GM12878 (cell line): ENCODE data around the gene TBC1D1. TPM values are rescaled to one million over a fixed set of nuclear protein-coding genes. Genes with fewer than 3 reads are reported as not detected.

Source experiments
- ATAC-seq: fragments of 200-7000 bp; cut with Tn5 transposase; 3 replicates; pipeline ENCODE4 v1.9.1; 2020; ENCODE audit warnings: mild to moderate bottlenecking, moderate library complexity
- BruUV-seq: library from RNA; stranded (reverse); fragments of 400-500 nt; replicated peaks from 2 replicates; lab custom pipeline; 2021; lab: Mats Ljungman, UMichigan
- CTCF ChIA-PET: fragments of 300-600 bp; sonication (Branson Sonifier 250); formaldehyde crosslinking; extraction: SDS; loops from one replicate; lab custom pipeline; 2021; ENCODE audit warnings: inconsistent platforms; lab: Yijun Ruan, JAX
- POLR2A ChIA-PET: fragments of 350-600 bp; formaldehyde crosslinking; extraction: SDS; loops from one replicate; lab custom pipeline; 2021; ENCODE audit warnings: inconsistent platforms; lab: Charles Lee
- RAD21 ChIA-PET: fragments of 300-600 bp; sonication (Branson Sonifier 250); formaldehyde crosslinking; loops from one replicate; lab custom pipeline; 2023; ENCODE audit warnings: antibody characterized with exemption; ENCODE audit not compliant: unreplicated experiment; lab: Charles Lee
- SMC1A ChIA-PET: fragments of 300-600 bp; sonication (Branson Sonifier 250); formaldehyde crosslinking; loops from one replicate; lab custom pipeline; 2023; ENCODE audit not compliant: unreplicated experiment, uncharacterized antibody; lab: Charles Lee
- DNase-seq: peaks from one replicate; pipeline ENCODE4 v3.0.0-alpha.2; 2011; ENCODE audit warnings: low read depth, low spot score
- FAIRE-seq: peaks from 3 replicates; lab custom pipeline; 2011; peaks lifted over from hg19 to GRCh38; lab: Jason Lieb, UNC
- H2AFZ ChIP-seq: 2 replicates; pipeline ENCODE4 v1.6.0; 2011; ENCODE audit warnings: low read depth, low read length, control low read depth; ENCODE audit not compliant: control insufficient read depth
- H3K27ac ChIP-seq: 2 replicates; pipeline ENCODE4 v1.5.1; 2011; ENCODE audit warnings: control low read depth; ENCODE audit not compliant: control insufficient read depth, insufficient read depth
- H3K27me3 ChIP-seq, 2 experiments: replicated peaks in 1 of 2; 2 replicates each; pipeline versions ENCODE4 v1.6.0 to v1.6.1; 2011; ENCODE audit warnings: low read length in 1 of 2; ENCODE audit not compliant: control insufficient read depth in 2 of 2, insufficient read depth in 2 of 2
- H3K36me3 ChIP-seq, 2 experiments: 2 replicates each; pipeline ENCODE4 v1.5.1; 2011; ENCODE audit warnings: low read length in 1 of 2; ENCODE audit not compliant: control insufficient read depth in 2 of 2, insufficient read depth in 2 of 2
- H3K4me1 ChIP-seq: 2 replicates; pipeline ENCODE4 v1.6.1; 2011; ENCODE audit warnings: mild to moderate bottlenecking, low read length, moderate library complexity, mixed read lengths; ENCODE audit not compliant: control insufficient read depth, insufficient read depth
- H3K4me2 ChIP-seq: 2 replicates; pipeline ENCODE4 v1.6.0; 2011; ENCODE audit warnings: control low read depth; ENCODE audit not compliant: control insufficient read depth, insufficient read depth
- H3K4me3 ChIP-seq: fragments of 200-600 bp; sonication (generic); 2 replicates; pipeline ENCODE4 v1.5.1; 2016
- H3K79me2 ChIP-seq: 2 replicates; pipeline ENCODE4 v1.6.0; 2011; ENCODE audit warnings: low read length; ENCODE audit not compliant: control insufficient read depth, insufficient read depth
- H3K9ac ChIP-seq: 2 replicates; pipeline ENCODE4 v1.8.0; 2011; ENCODE audit warnings: low read length, control low read depth, mixed read lengths; ENCODE audit not compliant: control insufficient read depth, insufficient read depth
- H3K9me3 ChIP-seq: replicated peaks from 3 replicates; pipeline ENCODE4 v1.5.1; 2011; ENCODE audit warnings: mild to moderate bottlenecking, low read length; ENCODE audit not compliant: control insufficient read depth, insufficient read depth
- H4K20me1 ChIP-seq: 2 replicates; pipeline ENCODE4 v1.6.0; 2011; ENCODE audit not compliant: control insufficient read depth, insufficient read depth
- CHD2 ChIP-seq: IDR thresholded peaks from 2 replicates; pipeline ENCODE4 v1.6.1; 2011; ENCODE audit warnings: low read depth, low read length, improper control_type of control experiment, borderline replicate concordance
- ESRRA ChIP-seq: IDR thresholded peaks from 2 replicates; pipeline ENCODE4 v1.6.1; 2012; ENCODE audit warnings: mild to moderate bottlenecking, low read length, improper control_type of control experiment
- HDGF ChIP-seq: fragments of 450-650 bp; IDR thresholded peaks from 2 replicates; pipeline ENCODE4 v1.6.1; 2016; ENCODE audit warnings: antibody characterized with exemption
- MTA2 ChIP-seq: fragments of 450-650 bp; IDR thresholded peaks from 2 replicates; pipeline ENCODE4 v1.6.1; 2016; ENCODE audit warnings: low read depth, mild to moderate bottlenecking, moderate library complexity
- NBN ChIP-seq: fragments of 450-650 bp; IDR thresholded peaks from 2 replicates; pipeline ENCODE4 v1.6.1; 2016
- POLR2AphosphoS5 ChIP-seq: IDR thresholded peaks from 2 replicates; pipeline ENCODE4 v1.6.1; 2011; ENCODE audit warnings: mild to moderate bottlenecking, low read length, inconsistent platforms
- RAD51 ChIP-seq: fragments of 450-650 bp; IDR thresholded peaks from 2 replicates; pipeline ENCODE4 v1.6.1; 2016; ENCODE audit warnings: moderate library complexity, mild to moderate bottlenecking, inconsistent platforms
- RB1 ChIP-seq: fragments of 450-650 bp; formaldehyde crosslinking; IDR thresholded peaks from 2 replicates; pipeline ENCODE4 v1.6.1; 2017; ENCODE audit warnings: mild to moderate bottlenecking, borderline replicate concordance
- SMARCA5 ChIP-seq: fragments of 450-650 bp; IDR thresholded peaks from 2 replicates; pipeline ENCODE4 v1.6.1; 2017; ENCODE audit warnings: mild to moderate bottlenecking
- SRF ChIP-seq, 2 experiments: IDR thresholded peaks; 2 replicates each; pipeline ENCODE4 v1.6.1; 2011; ENCODE audit warnings: low read depth in 2 of 2, low read length in 2 of 2, mild to moderate bottlenecking in 1 of 2, moderate library complexity in 1 of 2
- SUZ12 ChIP-seq: fragments of 200-600 bp; sonication (generic); IDR thresholded peaks from one replicate; pipeline ENCODE4 v1.6.1; 2018; ENCODE audit warnings: antibody characterized with exemption, mild to moderate bottlenecking; ENCODE audit not compliant: unreplicated experiment
- ZBED1 ChIP-seq: IDR thresholded peaks from 2 replicates; pipeline ENCODE4 v1.6.1; 2016; ENCODE audit warnings: borderline replicate concordance
- ZZZ3 ChIP-seq: IDR thresholded peaks from 2 replicates; pipeline ENCODE4 v1.6.1; 2011; ENCODE audit warnings: low read depth; ENCODE audit not compliant: control insufficient read depth, insufficient read length
- WGBS: methylation state at CpG from one replicate; pipeline ENCODE4 v1.1.6; 2016; ENCODE audit warnings: low lambda C conversion rate; ENCODE audit not compliant: insufficient replicate concordance, insufficient coverage; ENCODE audit errors: missing lambda C conversion rate; 5-methylcytosine and 5-hydroxymethylcytosine counted together
- in situ Hi-C: fragments of 300-500 bp; cut with MboI; formaldehyde crosslinking; loops from 9 replicates; pipeline ENCODE4 v1.14.3; 2018; ENCODE audit warnings: mixed read lengths
- intact Hi-C: fragments of 100-400 bp; cut with micrococcal nuclease; formaldehyde crosslinking; loops from one replicate; pipeline ENCODE4 v1.14.2; 2022; ENCODE audit not compliant: unreplicated experiment
- polyA plus RNA-seq, 11 experiments: library from polyadenylated mRNA; depleted of rRNA in 4 of 11; unstranded in 6 of 11; stranded (reverse) in 5 of 11; fragments of >200 nt; fragmentation: Nextera tagmentation in 4 of 11; fragmentation: Illumina TruSeq in 1 of 11; extraction: Ambion mirVana in 4 of 11; extraction: Trizol in 1 of 11; gene quantifications; 1 replicate in 1 of 11; 2 replicates in 10 of 11; pipeline versions ENCODE4 v1.2.1 to v1.2.3, GENCODE V29; 2011 to 2016; ENCODE audit warnings: inconsistent platforms in 2 of 11, missing spikeins in 2 of 11, low read depth in 1 of 11
- total RNA-seq, 4 experiments: library from RNA; depleted of rRNA in 3 of 4; stranded (reverse); fragments of >200 nt in 3 of 4; fragmentation: Illumina TruSeq in 1 of 4; extraction: Trizol in 1 of 4; gene quantifications; 2 replicates each; pipeline versions ENCODE4 v1.2.1 to v1.2.3, GENCODE V29; 2013 to 2021
- TF ChIP-seq, protein P1 (sequence below): fragments of 450-650 bp; IDR thresholded peaks from 2 replicates; pipeline ENCODE4 v1.6.1; 2016; ENCODE audit warnings: mild to moderate bottlenecking

Gene TBC1D1
- total and polyA plus RNA-seq, 10 of the 15 experiments (the other 5 are each of a cell fraction or from before 2014, with no cell fraction given), result 5.3 to 102 (median 57.8) TPM

DNA sequence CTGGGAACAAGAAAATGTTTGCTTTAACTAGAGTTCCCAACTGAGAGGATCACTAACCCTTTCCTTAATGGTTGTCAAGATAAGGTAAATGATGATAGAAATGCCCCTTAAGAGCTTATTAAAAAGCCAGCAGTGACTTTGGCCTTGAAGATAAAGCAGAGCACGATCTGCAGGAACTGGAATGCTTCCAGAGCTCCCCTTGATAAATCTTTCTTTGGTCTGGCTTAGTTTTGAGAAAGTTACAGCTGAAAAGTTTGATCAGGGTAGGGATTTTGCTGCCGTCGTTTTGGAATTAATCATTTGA is 133.3 kb downstream of the TBC1D1 start:
- H3K27me3 ChIP-seq, result no peaks in the 10 kb centered on the region
- SMC1A ChIA-PET, result interaction anchor here (0.8 kb wide), 1 partner anchor 14 kb away, joined by 3 read pairs; no protein-coding TSS in a partner anchor
- no peak for TF ChIP-seq HDGF
- no peak for TF ChIP-seq CHD2
- TF ChIP-seq RB1, result no peak
- no peak for TF ChIP-seq POLR2AphosphoS5
- no peak for TF ChIP-seq MTA2
- no peak for TF ChIP-seq ZBED1
- no peak for TF ChIP-seq SUZ12
- no peak for TF ChIP-seq SRF (IDR thresholded peaks at IDR 0.05; ENCODE audit: low read depth in 2 of 2, low read length in 2 of 2)
- TF ChIP-seq, protein P1, sequence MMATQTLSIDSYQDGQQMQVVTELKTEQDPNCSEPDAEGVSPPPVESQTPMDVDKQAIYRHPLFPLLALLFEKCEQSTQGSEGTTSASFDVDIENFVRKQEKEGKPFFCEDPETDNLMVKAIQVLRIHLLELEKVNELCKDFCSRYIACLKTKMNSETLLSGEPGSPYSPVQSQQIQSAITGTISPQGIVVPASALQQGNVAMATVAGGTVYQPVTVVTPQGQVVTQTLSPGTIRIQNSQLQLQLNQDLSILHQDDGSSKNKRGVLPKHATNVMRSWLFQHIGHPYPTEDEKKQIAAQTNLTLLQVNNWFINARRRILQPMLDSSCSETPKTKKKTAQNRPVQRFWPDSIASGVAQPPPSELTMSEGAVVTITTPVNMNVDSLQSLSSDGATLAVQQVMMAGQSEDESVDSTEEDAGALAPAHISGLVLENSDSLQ, result no peak
- TF ChIP-seq ZZZ3, result no peak
- no peak for TF ChIP-seq RAD51
- TF ChIP-seq ESRRA, result no peak
- no peak for TF ChIP-seq SMARCA5
- TF ChIP-seq NBN, result no peak
- H3K27ac ChIP-seq, result no peak overlapping the region
- DNase-seq, result no peak
- intact Hi-C loops (no loop called here), in situ Hi-C loops (no loop called here)
- H2AFZ ChIP-seq, result no peak overlapping the region
- RAD21 ChIA-PET, result no interaction called here
- H3K4me2 ChIP-seq, result no peak overlapping the region
- ATAC-seq, result no peak
- no peaks in the 10 kb centered on the region for H3K79me2 ChIP-seq
- POLR2A ChIA-PET, result no interaction called here
- no peaks in the 10 kb centered on the region for H4K20me1 ChIP-seq
- no peak for FAIRE-seq
- no peaks in the 10 kb centered on the region for H3K4me1 ChIP-seq
- no peak overlapping the region for H3K9ac ChIP-seq
- H3K9me3 ChIP-seq, result no peaks in the 10 kb centered on the region
- CTCF ChIA-PET, result interaction anchor here (1.2 kb wide), 1 partner anchor 22 kb away, joined by 3 read pairs; no protein-coding TSS in a partner anchor
- WGBS, result 64% methylated on average over 3 of the region's 3 CpGs
- peaks cover 3 to 20% of the 10 kb centered on the region in 2 experiments for H3K36me3 ChIP-seq
- H3K4me3 ChIP-seq, result no peak overlapping the region
- no TSS peak for BruUV-seq
